ENCODE results near the gene ADGRD1. TPM values are rescaled to one million over a fixed set of nuclear protein-coding genes. Genes with fewer than 3 reads are reported as not detected.

The ADGRD1 gene
- 0.39 and 1.5 TPM in 2 replicates for total RNA-seq

GRCh38 chr12:130953771-130954543 lies at the start of gene ADGRD1:
Gene ADGRD1, plus strand, starts transcription at chr12:130953907. Its CDS starts 559 bp downstream, at chr12:130954466.

Small RNAs within 50 kb of the gene (small RNA-seq; reads per million reads assigned to genes)
- gene RF00019 = not detected

Other genes with a start within 250 kb of the ADGRD1 start
- gene RIMBP2, start 237.6 kb upstream of the ADGRD1 start, total RNA-seq = not detected in 2 replicates
- 26.5 and 45.7 TPM in 2 replicates for gene STX2, start 114.7 kb upstream of the ADGRD1 start, total RNA-seq
- gene RAN, start 81.8 kb upstream of the ADGRD1 start, total RNA-seq = 756 and 867 TPM in 2 replicates